OCI-LY3 (cell line): ENCODE measurements around the gene MAMDC2.

ENCODE experiments used
- H2AFZ ChIP-seq: fragments of 200-600, 300-600 bp; shearing (Covaris generic); 2 replicates; pipeline ENCODE4 v1.6.0; 2014; ENCODE audit warnings: antibody characterized with exemption, low read depth, low read length
- H3K27ac ChIP-seq: fragments of 200-600, 300-600 bp; sonication (generic); 2 replicates; pipeline ENCODE4 v1.5.1; 2014; ENCODE audit warnings: mild to moderate bottlenecking, low read length, moderate library complexity, mixed read lengths
- H3K27me3 ChIP-seq: fragments of 200-600, 300-600 bp; sonication (generic); 2 replicates; pipeline ENCODE4 v1.6.1; 2014; ENCODE audit warnings: low read depth, low read length, mixed read lengths
- H3K36me3 ChIP-seq: fragments of 200-600, 300-600 bp; sonication (generic); replicated peaks from 2 replicates; pipeline ENCODE3; 2014; ENCODE audit warnings: low read depth, low read length, mixed read lengths
- H3K4me1 ChIP-seq: fragments of 300-600, 200-600 bp; sonication (generic); 2 replicates; pipeline ENCODE4 v1.6.1; 2014; ENCODE audit warnings: low read length, mixed read lengths
- H3K4me2 ChIP-seq: fragments of 200-600, 300-600 bp; sonication (generic); 2 replicates; pipeline ENCODE4 v1.6.1; 2014; ENCODE audit warnings: low read length, mixed read lengths
- H3K4me3 ChIP-seq: fragments of 300-600, 200-600 bp; sonication (generic); 2 replicates; pipeline ENCODE4 v1.5.1; 2014; ENCODE audit warnings: antibody characterized with exemption, mild to moderate bottlenecking, low read length, moderate library complexity
- H3K79me2 ChIP-seq: fragments of 300-600, 200-600 bp; shearing (Covaris generic); 2 replicates; pipeline ENCODE4 v1.6.1; 2014; ENCODE audit warnings: mild to moderate bottlenecking, low read length, mixed read lengths
- H3K9ac ChIP-seq: fragments of 300-600, 200-600 bp; shearing (Covaris generic); 2 replicates; pipeline ENCODE4 v1.6.0; 2014; ENCODE audit warnings: mild to moderate bottlenecking, low read length, moderate library complexity
- H3K9me3 ChIP-seq: fragments of 200-600, 300-600 bp; shearing (Covaris generic); 2 replicates; pipeline ENCODE4 v1.6.1; 2014; ENCODE audit warnings: low read length, mixed read lengths; ENCODE audit not compliant: insufficient read depth
- H4K20me1 ChIP-seq: fragments of 200-600, 300-600 bp; sonication (generic); 2 replicates; pipeline ENCODE4 v1.6.1; 2016; ENCODE audit warnings: low read length, mixed read lengths; ENCODE audit not compliant: insufficient read depth
- EZH2phosphoT487 ChIP-seq: fragments of 200-600 bp; shearing (Covaris generic); IDR thresholded peaks from 2 replicates; pipeline ENCODE4 v1.6.1; 2018; ENCODE audit warnings: antibody characterized with exemption, mixed run types, low read depth
- TF ChIP-seq, protein P1 (sequence below): fragments of 200-600, 300-600 bp; sonication (generic); IDR thresholded peaks from 2 replicates; pipeline ENCODE4 v1.5.1; 2014; ENCODE audit warnings: antibody characterized with exemption, low read length, low read depth

Gene MAMDC2

DNA sequence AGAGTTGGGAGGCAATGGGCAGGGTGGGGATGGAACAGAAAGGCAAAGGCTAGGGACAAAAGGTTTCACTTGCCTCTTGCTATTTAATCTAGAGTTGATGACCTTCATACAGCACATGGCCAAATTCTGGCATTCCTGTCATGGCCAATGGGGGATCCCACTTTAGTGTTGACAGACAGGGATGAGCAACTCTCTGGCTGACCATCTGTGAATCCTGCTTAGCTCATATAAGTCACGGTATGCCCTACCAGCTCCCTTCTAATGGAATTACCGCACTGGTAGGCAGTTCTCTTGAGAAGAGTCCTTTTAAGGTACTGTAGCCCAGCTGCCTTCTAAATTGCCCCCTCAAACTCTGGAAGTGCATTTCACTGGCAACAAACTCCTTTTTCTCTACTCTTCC is 76.1 kb downstream of the MAMDC2 start:
- peaks cover 4% of the 10 kb centered on the region for H3K4me1 ChIP-seq
- TF ChIP-seq, protein P1, sequence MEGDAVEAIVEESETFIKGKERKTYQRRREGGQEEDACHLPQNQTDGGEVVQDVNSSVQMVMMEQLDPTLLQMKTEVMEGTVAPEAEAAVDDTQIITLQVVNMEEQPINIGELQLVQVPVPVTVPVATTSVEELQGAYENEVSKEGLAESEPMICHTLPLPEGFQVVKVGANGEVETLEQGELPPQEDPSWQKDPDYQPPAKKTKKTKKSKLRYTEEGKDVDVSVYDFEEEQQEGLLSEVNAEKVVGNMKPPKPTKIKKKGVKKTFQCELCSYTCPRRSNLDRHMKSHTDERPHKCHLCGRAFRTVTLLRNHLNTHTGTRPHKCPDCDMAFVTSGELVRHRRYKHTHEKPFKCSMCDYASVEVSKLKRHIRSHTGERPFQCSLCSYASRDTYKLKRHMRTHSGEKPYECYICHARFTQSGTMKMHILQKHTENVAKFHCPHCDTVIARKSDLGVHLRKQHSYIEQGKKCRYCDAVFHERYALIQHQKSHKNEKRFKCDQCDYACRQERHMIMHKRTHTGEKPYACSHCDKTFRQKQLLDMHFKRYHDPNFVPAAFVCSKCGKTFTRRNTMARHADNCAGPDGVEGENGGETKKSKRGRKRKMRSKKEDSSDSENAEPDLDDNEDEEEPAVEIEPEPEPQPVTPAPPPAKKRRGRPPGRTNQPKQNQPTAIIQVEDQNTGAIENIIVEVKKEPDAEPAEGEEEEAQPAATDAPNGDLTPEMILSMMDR, result no peak
- TF ChIP-seq EZH2phosphoT487, result no peak
- no peak overlapping the region for H3K4me2 ChIP-seq
- H3K4me3 ChIP-seq, result no peak overlapping the region
- H3K36me3 ChIP-seq, result no peaks in the 10 kb centered on the region
- no peak overlapping the region for H2AFZ ChIP-seq
- no peaks in the 10 kb centered on the region for H3K9me3 ChIP-seq
- no peaks in the 10 kb centered on the region for H3K79me2 ChIP-seq
- H3K9ac ChIP-seq, result no peak overlapping the region
- no peak overlapping the region for H3K27ac ChIP-seq
- H3K27me3 ChIP-seq, result peaks cover 3% of the 10 kb centered on the region; the same call in 1 of the 2 replicates
- no peaks in the 10 kb centered on the region for H4K20me1 ChIP-seq

DNA sequence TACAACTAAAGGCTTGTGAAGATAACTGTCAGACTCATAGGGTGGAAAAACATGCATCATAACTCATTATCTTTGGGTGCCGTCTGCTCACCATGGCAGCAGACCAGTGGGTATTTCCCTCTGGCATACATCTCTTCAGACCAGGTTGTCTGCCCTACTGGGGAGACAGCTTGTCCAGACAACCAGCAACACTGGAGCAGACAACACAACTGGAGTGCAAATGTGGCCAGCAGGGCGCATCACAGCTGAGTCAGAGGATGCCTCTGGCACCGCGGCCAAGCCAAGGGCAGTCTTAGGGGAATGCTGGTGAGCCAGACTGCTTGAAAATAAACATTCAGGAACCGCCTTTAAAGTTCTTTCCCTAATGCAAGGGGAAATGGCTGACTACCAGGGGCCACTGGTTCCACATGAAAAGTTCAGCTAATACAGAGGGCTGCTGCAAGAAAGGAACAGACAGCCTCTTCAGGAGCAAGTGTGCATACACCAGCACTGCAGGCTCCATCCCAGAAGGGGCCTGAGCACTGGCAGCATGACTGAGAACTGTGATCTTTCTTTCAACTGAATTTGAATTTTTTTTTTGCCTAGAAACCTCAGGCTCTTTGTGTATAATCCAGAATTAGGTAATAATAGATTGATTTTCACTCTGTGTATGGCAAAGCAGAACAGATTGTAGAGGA is 77.3 kb downstream of the MAMDC2 start:
- Histone ChIP-seq H3K27me3 (no peaks in the 10 kb centered on the region; the same call in 1 of the 2 replicates), H2AFZ (no peak overlapping the region), H3K4me1 (peaks cover 4% of the 10 kb centered on the region), H4K20me1 (no peaks in the 10 kb centered on the region), H3K27ac (no peak overlapping the region), H3K4me3 (no peak overlapping the region), H3K9ac (no peak overlapping the region), H3K4me2 (no peak overlapping the region), H3K79me2 (no peaks in the 10 kb centered on the region), H3K9me3 (no peaks in the 10 kb centered on the region), H3K36me3 (no peaks in the 10 kb centered on the region)
- TF ChIP-seq, protein P1, result no peak
- TF ChIP-seq EZH2phosphoT487, result no peak

DNA sequence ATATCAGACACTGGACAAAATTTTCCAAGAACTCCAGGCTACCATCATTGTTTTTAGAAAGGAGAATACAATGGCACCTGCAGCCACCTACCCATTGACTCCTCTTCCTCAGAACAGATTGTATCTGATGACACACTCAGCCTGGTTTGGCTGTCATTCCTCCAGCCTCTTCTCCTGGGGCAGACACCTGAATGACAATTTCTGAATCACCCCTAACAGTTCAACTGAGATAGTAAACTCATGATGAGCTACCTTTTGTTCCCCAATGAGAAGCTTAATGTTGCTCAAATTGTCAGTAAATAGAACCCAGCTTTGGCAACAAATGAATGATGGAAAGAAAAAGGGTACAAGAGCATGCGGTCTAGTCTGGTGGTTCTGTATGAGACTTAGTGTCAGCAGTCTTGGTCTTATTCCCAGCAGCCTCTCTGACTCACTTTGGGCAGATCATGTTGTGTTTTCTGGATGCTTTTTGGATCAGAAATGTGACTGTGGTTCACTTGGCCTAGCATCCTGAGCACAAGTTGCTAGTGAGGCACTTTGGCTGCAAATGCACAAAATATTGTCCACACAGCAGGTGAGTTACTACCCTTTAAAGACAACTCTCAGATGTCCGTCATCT is 78.3 kb downstream of the MAMDC2 start:
- no peak overlapping the region for H3K4me3 ChIP-seq
- no peak for TF ChIP-seq EZH2phosphoT487
- H3K27ac ChIP-seq, result no peak overlapping the region
- H2AFZ ChIP-seq, result no peak overlapping the region
- H4K20me1 ChIP-seq, result no peaks in the 10 kb centered on the region
- H3K79me2 ChIP-seq, result no peaks in the 10 kb centered on the region
- H3K9ac ChIP-seq, result no peak overlapping the region
- no peak overlapping the region for H3K4me2 ChIP-seq
- H3K4me1 ChIP-seq, result peaks cover 4% of the 10 kb centered on the region
- H3K9me3 ChIP-seq, result no peaks in the 10 kb centered on the region
- H3K36me3 ChIP-seq, result no peaks in the 10 kb centered on the region
- H3K27me3 ChIP-seq, result no peaks in the 10 kb centered on the region; the same call in 1 of the 2 replicates

DNA sequence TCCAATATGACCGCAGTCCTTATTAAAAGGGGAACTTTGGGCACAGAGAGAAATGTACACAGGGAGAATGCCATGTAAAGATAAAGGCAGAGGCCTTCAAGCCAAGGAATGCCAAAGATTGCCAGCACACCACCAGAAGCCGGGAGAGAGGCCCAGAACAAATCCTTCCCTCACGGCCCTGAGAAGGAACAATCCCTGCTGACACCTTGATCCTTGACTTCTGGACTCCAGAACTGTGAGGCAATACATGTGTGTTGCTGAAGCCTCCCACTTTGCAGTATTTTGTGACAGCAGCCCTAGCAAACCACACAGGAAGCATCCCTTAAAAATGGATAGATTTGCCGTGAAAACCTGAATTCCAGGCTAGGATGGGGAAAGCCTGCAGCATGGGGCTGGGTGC is 80.0 kb downstream of the MAMDC2 start:
- Histone ChIP-seq H3K4me2 (no peak overlapping the region), H3K9me3 (no peaks in the 10 kb centered on the region), H3K4me3 (no peak overlapping the region), H3K36me3 (no peaks in the 10 kb centered on the region), H3K79me2 (no peaks in the 10 kb centered on the region), H3K4me1 (no peaks in the 10 kb centered on the region), H3K27ac (no peak overlapping the region), H3K27me3 (no peaks in the 10 kb centered on the region; the same call in 1 of the 2 replicates), H4K20me1 (no peaks in the 10 kb centered on the region), H2AFZ (no peak overlapping the region), H3K9ac (no peak overlapping the region)
- no peak for TF ChIP-seq EZH2phosphoT487
- TF ChIP-seq, protein P1, result no peak
